Activated T-helper 1 cell treated with anti-CD3 and anti-CD28 coated beads, Interleukin-12 subunit alpha, Interleukin-12 subunit beta, Interleukin-2, Interleukin-4 antibody, amounts not matched to agents 30 ng/mL and 10 ng/mL and 1 ng/mL, durations not matched to agents 14 hours and 24 hours and 36 hours (primary cell): ENCODE data around the gene RPS6KC1. TPM values are rescaled to one million over a fixed set of nuclear protein-coding genes. Genes with fewer than 3 reads are reported as not detected.

Experiments
- DNase-seq: peaks from one replicate; pipeline ENCODE4 v3.0.0; 2021; ENCODE audit warnings: low spot score
- H3K27ac Mint-ChIP-seq: one replicate; pipeline ENCODE4 v1.8.0; 2021; ENCODE audit warnings: mild to moderate bottlenecking, mixed read lengths
- H3K27me3 Mint-ChIP-seq: one replicate; pipeline ENCODE4 v1.8.0; 2022; ENCODE audit warnings: mild to moderate bottlenecking, moderate library complexity, mixed read lengths; ENCODE audit not compliant: insufficient read depth
- H3K36me3 Mint-ChIP-seq: one replicate; pipeline ENCODE4 v1.8.0; 2021; ENCODE audit warnings: low read depth, mixed read lengths
- H3K4me1 Mint-ChIP-seq: one replicate; pipeline ENCODE4 v1.8.0; 2021; ENCODE audit warnings: low read depth, mixed read lengths
- H3K4me3 Mint-ChIP-seq: one replicate; pipeline ENCODE4 v1.8.0; 2021; ENCODE audit warnings: mild to moderate bottlenecking, moderate library complexity, mixed read lengths
- H3K9me3 Mint-ChIP-seq: one replicate; pipeline ENCODE4 v1.8.0; 2021; ENCODE audit warnings: mixed read lengths
- intact Hi-C: fragments of 100-400 bp; cut with micrococcal nuclease; formaldehyde crosslinking; loops from one replicate; pipeline ENCODE4 v1.15.1; 2024
- total RNA-seq: library from RNA; stranded (reverse); gene quantifications from 2 replicates; pipeline ENCODE4 v1.2.3, GENCODE V29; 2022

The RPS6KC1 gene
- total RNA-seq, 1 donor from 2014 or later = 7.5 TPM

- DNase-seq = no peak
- Mint-ChIP-seq H3K9me3 (no peaks in the 10 kb centered on the region), H3K4me3 (no peak overlapping the region), H3K36me3 (peaks cover 6% of the 10 kb centered on the region), H3K27ac (no peak overlapping the region), H3K4me1 (no peaks in the 10 kb centered on the region), H3K27me3 (no peaks in the 10 kb centered on the region)
- intact Hi-C loops = loop anchor here (2.0 to 5.0 kb wide), 2 partner anchors 878 to 1083 kb away; no protein-coding TSS in a partner anchor
Observed at GRCh38 chr1:213244664-213245091, 193.6 kb downstream of the RPS6KC1 start.

- Mint-ChIP-seq H3K9me3 (no peaks in the 10 kb centered on the region), H3K4me3 (no peak overlapping the region), H3K4me1 (no peaks in the 10 kb centered on the region), H3K36me3 (peaks cover 6% of the 10 kb centered on the region), H3K27ac (no peak overlapping the region), H3K27me3 (peaks cover 1% of the 10 kb centered on the region)
- intact Hi-C loops = loop anchor here (2.0 kb wide), 1 partner anchor 877 kb away; no protein-coding TSS in a partner anchor
- DNase-seq = no peak
Observed at GRCh38 chr1:213245260-213245910, 194.3 kb downstream of the RPS6KC1 start.

GRCh38 chr1:213247038-213247437, 196.0 kb downstream of the RPS6KC1 start:
- intact Hi-C loops = no loop called here
- Mint-ChIP-seq H3K27ac (no peak overlapping the region), H3K4me3 (no peak overlapping the region), H3K4me1 (no peaks in the 10 kb centered on the region), H3K36me3 (peaks cover 2% of the 10 kb centered on the region), H3K27me3 (peaks cover 1% of the 10 kb centered on the region), H3K9me3 (no peaks in the 10 kb centered on the region)
- no peak for DNase-seq

- no peaks in the 10 kb centered on the region for H3K36me3 Mint-ChIP-seq
- no peak overlapping the region for H3K4me3 Mint-ChIP-seq
- H3K9me3 Mint-ChIP-seq = no peaks in the 10 kb centered on the region
- intact Hi-C loops = no loop called here
- H3K27me3 Mint-ChIP-seq = peaks cover 1% of the 10 kb centered on the region
- no peak overlapping the region for H3K27ac Mint-ChIP-seq
- no peak for DNase-seq
- no peaks in the 10 kb centered on the region for H3K4me1 Mint-ChIP-seq
Observed at GRCh38 chr1:213249395-213249794, 198.4 kb downstream of the RPS6KC1 start.

- Mint-ChIP-seq H3K4me3 (no peak overlapping the region), H3K36me3 (no peaks in the 10 kb centered on the region), H3K9me3 (no peaks in the 10 kb centered on the region), H3K27ac (no peak overlapping the region), H3K4me1 (no peaks in the 10 kb centered on the region), H3K27me3 (peaks cover 1% of the 10 kb centered on the region)
- no peak for DNase-seq
- intact Hi-C loops = no loop called here
Observed at GRCh38 chr1:213250041-213250440, 199.0 kb downstream of the RPS6KC1 start.

- Mint-ChIP-seq H3K27ac (no peak overlapping the region), H3K4me3 (no peak overlapping the region), H3K36me3 (no peaks in the 10 kb centered on the region), H3K9me3 (no peaks in the 10 kb centered on the region), H3K4me1 (no peaks in the 10 kb centered on the region), H3K27me3 (peaks cover 1% of the 10 kb centered on the region)
- no peak for DNase-seq
- intact Hi-C loops = no loop called here
Observed at GRCh38 chr1:213250446-213250845, 199.4 kb downstream of the RPS6KC1 start.

- Mint-ChIP-seq H3K27me3 (peaks cover 1% of the 10 kb centered on the region), H3K4me3 (no peak overlapping the region), H3K27ac (no peak overlapping the region), H3K36me3 (no peaks in the 10 kb centered on the region), H3K4me1 (no peaks in the 10 kb centered on the region), H3K9me3 (no peaks in the 10 kb centered on the region)
- intact Hi-C loops = no loop called here
- no peak for DNase-seq
Observed at GRCh38 chr1:213251972-213252371, 200.9 kb downstream of the RPS6KC1 start.

GRCh38 chr1:213256438-213257087, 205.5 kb downstream of the RPS6KC1 start:
- H3K4me1 Mint-ChIP-seq = no peaks in the 10 kb centered on the region
- no peaks in the 10 kb centered on the region for H3K9me3 Mint-ChIP-seq
- intact Hi-C loops = no loop called here
- no peak overlapping the region for H3K4me3 Mint-ChIP-seq
- DNase-seq = no peak
- no peaks in the 10 kb centered on the region for H3K27me3 Mint-ChIP-seq
- H3K36me3 Mint-ChIP-seq = no peaks in the 10 kb centered on the region
- no peak overlapping the region for H3K27ac Mint-ChIP-seq

- no peak for DNase-seq
- H3K36me3 Mint-ChIP-seq = peaks cover 8% of the 10 kb centered on the region
- intact Hi-C loops = no loop called here
- H3K27me3 Mint-ChIP-seq = no peaks in the 10 kb centered on the region
- no peak overlapping the region for H3K4me3 Mint-ChIP-seq
- H3K4me1 Mint-ChIP-seq = no peaks in the 10 kb centered on the region
- H3K27ac Mint-ChIP-seq = no peak overlapping the region
- H3K9me3 Mint-ChIP-seq = no peaks in the 10 kb centered on the region
Observed at GRCh38 chr1:213260311-213261075, 209.5 kb downstream of the RPS6KC1 start.

- Mint-ChIP-seq H3K27ac (no peak overlapping the region), H3K9me3 (no peaks in the 10 kb centered on the region), H3K4me3 (no peak overlapping the region), H3K27me3 (no peaks in the 10 kb centered on the region), H3K36me3 (peaks cover 11% of the 10 kb centered on the region), H3K4me1 (peaks cover 4% of the 10 kb centered on the region)
- intact Hi-C loops = no loop called here
- no peak for DNase-seq
Observed at GRCh38 chr1:213264531-213264930, 213.5 kb downstream of the RPS6KC1 start.

GRCh38 chr1:213266983-213267772, 216.1 kb downstream of the RPS6KC1 start:
- intact Hi-C loops = no loop called here
- peaks cover 6% of the 10 kb centered on the region for H3K4me1 Mint-ChIP-seq
- DNase-seq = no peak
- peaks cover 11% of the 10 kb centered on the region for H3K36me3 Mint-ChIP-seq
- H3K4me3 Mint-ChIP-seq = no peak overlapping the region
- H3K27me3 Mint-ChIP-seq = no peaks in the 10 kb centered on the region
- H3K27ac Mint-ChIP-seq = no peak overlapping the region
- no peaks in the 10 kb centered on the region for H3K9me3 Mint-ChIP-seq

- Mint-ChIP-seq H3K4me1 (peaks cover 6% of the 10 kb centered on the region), H3K27me3 (no peaks in the 10 kb centered on the region), H3K27ac (no peak overlapping the region), H3K36me3 (peaks cover 13% of the 10 kb centered on the region), H3K4me3 (no peak overlapping the region), H3K9me3 (no peaks in the 10 kb centered on the region)
- intact Hi-C loops = no loop called here
- DNase-seq = no peak
Observed at GRCh38 chr1:213268221-213268620, 217.2 kb downstream of the RPS6KC1 start.
